Stomach (tissue), 4 donors: Measurements from ENCODE around the gene NDUFAF3.

Source experiments
- CTCF ChIP-seq, 7 experiments: fragments of 450-650 bp in 4 of 7; fragments of 200-600 bp in 3 of 7; sonication (generic) in 3 of 7; IDR thresholded peaks; one replicate each; pipeline ENCODE4 v1.5.1; 2016 to 2019; ENCODE audit warnings: antibody characterized with exemption in 7 of 7, control low read depth in 2 of 7, mild to moderate bottlenecking in 1 of 7
- EP300 ChIP-seq: sonication (generic); formaldehyde crosslinking; IDR thresholded peaks from one replicate; pipeline ENCODE4 v1.6.1; 2017; ENCODE audit warnings: antibody characterized with exemption

- TF ChIP-seq CTCF (IDR thresholded peaks at IDR 0.05) (peak in 1 of 7 experiments; percentile 15), EP300 (no peak)
Observed at GRCh38 chr3:49028673-49029562, 7.0 kb downstream of the NDUFAF3 start, which contains the start of gene IMPDH2.
